Stimulated activated CD8-positive, alpha-beta memory T cell treated with anti-CD3 and anti-CD28 coated beads, Interleukin-7, amount 100 ng/mL, for 1 hour (primary cell): Measurements from ENCODE around the gene LMNA.

Experiments
- DNase-seq, 2 donors: peaks; one replicate each; pipeline ENCODE4 v3.0.0-alpha.2; 2020; ENCODE audit warnings: low read depth in 2 of 2

LMNA gene

DNA sequence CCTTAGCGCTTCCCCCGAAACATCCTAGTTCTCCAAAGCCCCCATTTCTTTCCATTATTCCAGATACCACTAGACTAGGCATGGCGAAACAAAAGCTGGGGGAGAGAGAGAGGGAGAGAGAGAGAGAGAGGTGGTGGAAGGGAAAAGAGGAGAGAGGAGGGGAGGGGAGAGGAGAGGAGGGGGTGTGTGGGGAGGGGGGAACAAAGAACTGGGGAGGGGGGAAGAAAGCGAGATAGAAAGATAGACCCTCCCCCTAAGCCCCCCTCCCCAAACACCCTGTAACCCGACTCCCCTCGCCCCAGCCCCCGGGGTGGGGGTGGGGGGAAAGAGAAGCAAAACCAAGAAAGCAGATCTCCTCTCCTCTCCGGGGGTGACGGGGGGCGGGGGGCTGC, 32.6 kb upstream of the LMNA start:
- DNase-seq, result no peak

DNA sequence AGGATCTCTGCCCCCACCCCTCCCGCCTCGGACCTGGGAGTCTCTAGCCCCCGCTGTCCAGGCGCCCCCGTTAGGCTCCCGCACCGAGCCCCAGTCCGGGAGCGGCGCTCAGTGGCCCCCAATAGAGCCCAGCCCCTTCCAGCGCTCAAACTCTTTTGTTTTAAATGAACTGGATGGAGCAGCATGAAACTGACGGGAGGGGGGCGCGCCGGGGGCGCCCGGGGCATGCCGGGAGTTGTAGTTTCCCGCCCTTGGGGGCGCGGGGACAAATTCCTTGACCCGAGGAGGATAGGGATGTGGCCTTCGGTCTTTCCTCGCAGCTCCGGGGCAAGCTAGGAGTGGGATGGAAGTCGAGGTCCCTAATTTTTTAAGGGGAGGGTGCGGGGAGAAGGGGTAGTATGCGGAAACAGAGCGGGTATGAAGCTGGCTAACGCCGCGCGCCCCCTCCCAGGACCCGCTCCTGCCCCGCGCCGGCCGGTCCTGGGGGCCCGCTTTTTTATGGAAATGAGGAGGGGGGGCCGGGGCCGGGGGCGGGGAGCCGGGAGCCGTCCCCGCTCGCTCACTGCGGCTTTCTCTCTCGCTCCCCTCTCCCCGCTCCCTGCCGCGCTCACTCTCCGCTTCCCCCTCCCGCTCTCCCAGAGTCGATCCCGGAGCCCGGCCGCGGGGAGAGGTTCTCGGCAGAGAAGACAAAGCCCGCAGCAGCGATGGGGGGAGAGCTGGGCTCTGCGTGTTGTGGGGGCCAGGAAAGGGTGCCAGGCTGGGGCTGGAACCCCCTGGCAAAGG, 32.0 kb upstream of the LMNA start, which contains the start of gene MEX3A:
MEX3A (minus strand) TSS at position 157 of the 783 bp plus-strand sequence. CDS start 467 bp downstream, outside the sequence.
- peak in 1 of 2 donors; percentile 37 for DNase-seq

DNA sequence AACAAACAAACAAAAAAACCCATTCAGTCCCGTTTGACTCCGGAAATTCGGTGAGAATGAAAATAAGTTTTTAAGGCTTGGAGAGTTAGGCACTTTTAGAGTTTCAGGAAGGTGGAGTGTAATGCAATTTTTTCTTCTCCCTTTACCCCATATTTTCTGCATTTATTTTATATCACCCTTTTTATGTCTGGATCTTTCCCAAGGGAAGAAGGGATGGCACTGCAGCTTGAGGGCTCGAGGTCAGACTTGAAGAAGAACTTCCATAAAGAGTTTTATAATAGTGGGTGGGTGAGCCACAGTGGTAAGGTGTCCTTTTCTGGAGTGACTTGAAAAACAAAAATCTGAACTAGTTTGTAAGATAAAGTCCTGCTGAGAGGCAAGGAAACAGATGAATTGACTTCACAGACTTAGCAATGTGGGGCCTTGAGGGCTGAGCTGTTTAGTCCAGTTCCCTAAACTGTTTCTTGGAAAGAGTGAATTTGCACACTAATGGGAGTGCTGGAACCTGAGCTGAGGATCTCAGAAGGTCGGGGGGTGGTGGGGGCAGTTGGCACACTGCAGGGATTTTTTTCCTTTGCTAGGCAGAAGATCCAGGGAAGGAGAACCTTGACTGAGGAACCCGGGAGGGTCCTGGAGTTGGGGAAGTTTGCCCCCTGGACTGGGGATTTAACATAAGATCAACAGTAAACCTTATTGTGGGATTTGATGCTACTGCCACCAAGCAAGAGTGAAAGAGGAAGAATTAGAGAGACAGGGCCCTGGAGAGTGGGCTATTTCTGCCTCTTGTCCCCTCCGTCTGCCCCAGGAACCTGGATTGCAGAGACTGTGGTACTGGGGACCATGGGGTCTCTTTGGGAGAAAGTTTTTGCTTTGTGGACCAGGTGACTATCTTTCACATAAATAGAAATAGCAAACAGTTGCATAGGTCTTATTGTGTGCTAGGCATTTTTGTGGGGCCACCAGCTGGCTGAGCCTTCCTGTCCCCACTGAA, 30.4 kb upstream of the LMNA start:
- no peak for DNase-seq

GRCh38 chr1:156086256-156086662, 28.3 kb upstream of the LMNA start:
- DNase-seq, result no peak

DNA sequence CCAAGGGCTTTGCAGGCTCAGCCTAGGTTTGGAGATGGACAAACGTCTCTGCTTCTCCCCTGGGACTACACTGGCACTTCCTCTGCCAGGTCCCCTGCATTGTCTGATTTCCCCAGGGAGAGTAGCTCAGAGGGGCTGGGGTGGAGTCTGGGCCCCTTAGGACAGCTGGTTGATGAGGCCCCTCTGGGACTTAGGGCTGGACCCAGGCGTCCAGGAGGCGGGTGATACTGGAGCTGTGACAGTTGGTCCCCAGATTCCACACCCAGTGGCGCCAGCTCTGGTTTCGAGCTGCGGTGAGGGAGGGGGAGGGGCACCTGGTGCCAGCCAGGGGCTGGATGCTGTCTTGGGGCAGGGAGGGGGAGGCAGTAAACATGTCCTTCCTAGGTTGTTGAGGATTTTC, 24.8 kb upstream of the LMNA start:
- no peak for DNase-seq

- DNase-seq, result no peak
Observed at GRCh38 chr1:156090138-156090839, 24.2 kb upstream of the LMNA start.

DNA sequence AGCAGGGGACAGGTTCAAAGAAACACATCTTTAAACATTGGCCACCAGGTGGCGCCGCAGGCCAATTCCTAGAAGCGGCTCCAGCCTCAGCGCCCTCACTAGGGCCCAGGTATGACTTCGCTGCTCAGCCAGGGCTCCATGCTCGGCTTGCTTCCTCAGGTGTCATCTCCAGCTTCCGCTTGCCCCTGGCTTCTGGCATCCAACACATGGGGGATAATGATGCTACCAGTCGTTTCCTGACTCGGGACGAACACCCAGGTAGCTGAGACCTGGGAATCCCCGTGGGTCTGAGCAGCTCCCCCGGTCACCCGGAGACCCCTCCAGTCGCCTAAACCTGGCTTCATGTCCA, 23.7 kb upstream of the LMNA start:
- peak; percentile 76 to 86 for DNase-seq

GRCh38 chr1:156091610-156092009, 22.9 kb upstream of the LMNA start:
- DNase-seq, result no peak

DNA sequence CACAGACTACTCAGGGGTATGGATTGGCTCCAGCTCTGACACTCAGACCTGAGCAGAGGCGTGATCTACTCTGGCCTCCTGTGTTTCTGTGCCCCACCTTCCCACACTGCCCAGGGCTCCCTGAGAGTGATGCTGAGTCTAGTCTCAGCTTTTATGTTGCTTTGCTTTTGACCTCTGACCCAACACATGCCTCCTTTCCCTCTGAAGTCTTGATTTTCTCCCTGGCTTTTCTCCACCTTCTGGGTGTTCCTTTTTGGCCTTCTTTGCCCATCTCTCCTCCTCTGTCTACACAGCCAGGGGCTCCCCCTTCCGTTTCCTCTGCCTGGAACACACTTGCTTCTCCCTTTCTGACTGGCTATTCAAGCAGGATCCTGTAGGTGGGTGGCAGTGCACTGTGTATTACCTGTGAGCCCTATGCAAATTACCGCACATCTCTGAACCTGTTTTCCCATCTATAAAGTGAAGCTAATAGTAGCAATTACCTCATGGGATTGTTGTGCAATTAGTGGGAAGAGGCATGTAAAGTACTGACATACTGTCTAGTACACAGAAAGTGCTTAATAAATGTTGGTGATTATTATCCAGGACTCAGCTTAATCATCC, 18.5 kb upstream of the LMNA start:
- DNase-seq, result no peak

GRCh38 chr1:156096640-156097391, 17.7 kb upstream of the LMNA start:
- peak; percentile 68 to 72 for DNase-seq

GRCh38 chr1:156097499-156098178, 16.9 kb upstream of the LMNA start:
- no peak for DNase-seq

DNA sequence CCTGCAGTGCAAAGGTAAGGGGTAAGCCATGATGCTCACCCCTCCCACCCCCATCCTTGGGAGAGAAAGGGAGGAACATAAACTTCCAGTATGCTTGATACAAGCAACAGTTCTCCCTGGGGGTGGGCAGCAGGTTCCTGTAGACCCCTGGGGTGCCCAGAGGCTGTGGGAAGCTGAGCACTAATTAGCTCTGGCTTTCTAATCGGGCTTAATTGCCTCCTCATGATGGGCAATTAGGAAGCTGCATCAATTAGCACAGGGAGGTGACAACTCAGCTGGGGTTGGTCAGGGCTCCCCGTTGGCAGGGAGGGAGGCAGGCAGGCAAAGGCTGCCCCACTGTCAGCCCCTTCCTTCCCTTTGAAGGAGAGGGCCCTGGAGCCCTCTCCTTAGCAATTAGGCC, 15.7 kb upstream of the LMNA start:
- DNase-seq, result no peak

- DNase-seq, result no peak
Observed at GRCh38 chr1:156099282-156099681, 15.2 kb upstream of the LMNA start.

DNA sequence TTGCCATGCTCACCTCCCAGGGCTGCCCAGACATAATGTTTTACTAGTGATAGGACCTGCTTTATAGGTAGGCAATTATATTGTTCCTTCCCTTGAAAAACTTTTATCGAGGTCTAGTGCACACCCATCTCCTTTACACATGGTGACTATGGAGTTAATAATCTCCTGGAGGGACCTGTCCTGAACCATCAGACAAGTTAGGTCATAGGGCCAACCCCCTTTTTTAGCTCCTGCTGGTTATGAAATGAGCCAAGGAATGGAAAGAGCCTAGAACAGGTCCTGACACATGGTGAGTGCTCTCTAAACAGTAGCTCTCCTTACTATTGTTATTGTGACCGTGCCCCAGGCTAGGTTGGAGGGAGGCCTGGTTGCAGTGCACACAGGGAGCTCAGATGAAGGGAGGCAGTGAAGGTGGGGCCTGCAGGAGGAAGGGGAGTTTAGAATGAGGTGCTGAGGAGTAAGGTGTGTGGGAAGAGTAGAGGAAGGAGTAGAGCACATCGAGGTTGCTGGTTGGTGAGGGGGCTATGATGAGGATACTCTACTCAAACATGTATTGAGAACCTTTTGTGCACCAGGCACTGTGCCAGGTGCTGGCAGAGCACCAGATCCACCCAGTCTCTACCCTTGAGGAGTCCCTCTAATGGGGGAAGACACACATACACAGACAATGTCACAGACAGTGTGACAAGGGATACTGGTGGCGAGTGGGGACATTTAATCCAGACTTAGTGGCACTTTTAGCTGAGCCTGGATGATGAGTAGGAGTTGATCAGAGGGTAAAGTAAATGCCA, 14.1 kb upstream of the LMNA start:
- no peak for DNase-seq

GRCh38 chr1:156101880-156102279, 12.6 kb upstream of the LMNA start:
- no peak for DNase-seq

GRCh38 chr1:156102633-156103511, 11.6 kb upstream of the LMNA start:
- no peak for DNase-seq

GRCh38 chr1:156103521-156103947, 11.0 kb upstream of the LMNA start:
- no peak for DNase-seq

DNA sequence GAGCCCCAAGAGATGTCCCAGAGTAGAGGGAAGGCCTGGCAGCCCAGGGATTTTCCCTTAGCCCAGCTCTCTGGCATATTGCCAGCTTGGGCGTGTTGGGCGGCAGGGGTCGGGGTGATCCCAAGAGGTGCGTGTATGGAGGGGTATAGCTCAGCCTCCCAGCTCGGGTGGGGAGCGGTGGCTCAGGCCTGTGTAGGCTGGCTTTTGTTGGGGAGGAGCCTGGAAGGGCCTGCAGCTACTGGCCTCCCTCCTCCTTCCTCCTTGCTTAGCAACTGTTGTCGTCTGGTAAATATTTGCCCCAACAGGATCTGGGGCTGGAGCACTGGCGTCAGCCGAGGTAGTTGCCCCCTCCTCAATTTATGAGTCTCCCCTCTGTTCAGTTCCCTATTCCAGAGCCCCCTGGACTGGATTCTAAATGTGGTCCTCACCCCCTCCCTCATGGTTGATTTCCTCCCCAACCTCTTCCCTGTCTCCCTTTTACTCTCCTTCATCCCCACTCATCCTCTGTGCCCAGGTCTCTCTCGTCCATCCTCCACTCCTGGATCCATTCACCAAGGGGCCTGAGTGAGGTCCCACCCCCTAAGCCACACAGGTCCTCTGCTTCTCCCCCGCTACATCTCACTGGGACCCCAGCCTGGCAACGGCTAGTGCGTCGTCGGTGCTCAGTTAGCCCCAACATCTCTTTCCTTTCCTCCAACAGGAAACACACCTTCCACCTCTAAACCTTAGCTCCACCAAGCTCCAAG, 10.3 kb upstream of the LMNA start:
- no peak for DNase-seq
